Measurements from ENCODE around the gene CRELD1.

The CRELD1 gene

GRCh38 chr3:9903904-9904303 is 29.7 kb upstream of the CRELD1 start:
- DNase-seq (ENCODE audit: low spot score): no peak

GRCh38 chr3:9906480-9906879 is 27.2 kb upstream of the CRELD1 start:
- no peak for DNase-seq (ENCODE audit: low spot score)

- no peak for DNase-seq (ENCODE audit: low spot score)
Observed at GRCh38 chr3:9908286-9908685, 25.3 kb upstream of the CRELD1 start.

- no peak for DNase-seq (ENCODE audit: low spot score)
Observed at GRCh38 chr3:9909221-9910013, 24.2 kb upstream of the CRELD1 start.

GRCh38 chr3:9911863-9912262 is 21.8 kb upstream of the CRELD1 start:
- no peak for DNase-seq (ENCODE audit: low spot score)

GRCh38 chr3:9912294-9912935 is 21.2 kb upstream of the CRELD1 start:
- no peak for DNase-seq (ENCODE audit: low spot score)

- DNase-seq (ENCODE audit: low spot score): no peak
Observed at GRCh38 chr3:9913601-9914000, 20.0 kb upstream of the CRELD1 start.

- DNase-seq (ENCODE audit: low spot score): no peak
Observed at GRCh38 chr3:9914011-9914410, 19.6 kb upstream of the CRELD1 start.

- no peak for DNase-seq (ENCODE audit: low spot score)
Observed at GRCh38 chr3:9914559-9915253, 18.9 kb upstream of the CRELD1 start.

- peak; percentile 67 for DNase-seq (ENCODE audit: low spot score)
Observed at GRCh38 chr3:9915254-9916141, 18.1 kb upstream of the CRELD1 start.

GRCh38 chr3:9916346-9916733 is 17.3 kb upstream of the CRELD1 start:
- DNase-seq (ENCODE audit: low spot score): peak; percentile 59

- peak; percentile 89 for DNase-seq (ENCODE audit: low spot score)
Observed at GRCh38 chr3:9916734-9917680, 16.6 kb upstream of the CRELD1 start, which contains the start of gene IL17RC. TSS of gene IL17RC (plus strand) at chr3:9917098. CDS start at chr3:9917316, 218 bp downstream.

- DNase-seq (ENCODE audit: low spot score): no peak
Observed at GRCh38 chr3:9917820-9918219, 15.8 kb upstream of the CRELD1 start.

- DNase-seq (ENCODE audit: low spot score): no peak
Observed at GRCh38 chr3:9918261-9919038, 15.2 kb upstream of the CRELD1 start.

GRCh38 chr3:9928158-9928557 is 5.5 kb upstream of the CRELD1 start:
- DNase-seq (ENCODE audit: low spot score): no peak

- no peak for DNase-seq (ENCODE audit: low spot score)
Observed at GRCh38 chr3:9930804-9931418, 2.7 kb upstream of the CRELD1 start.

- DNase-seq (ENCODE audit: low spot score): no peak
Observed at GRCh38 chr3:9932535-9932842, 1.1 kb upstream of the CRELD1 start.

GRCh38 chr3:9932843-9933560 is 632 bp upstream of the CRELD1 start:
- DNase-seq (ENCODE audit: low spot score): peak; percentile 88

GRCh38 chr3:9934235-9934621 is 594 bp downstream of the CRELD1 start:
- no peak for DNase-seq (ENCODE audit: low spot score)
